ENCODE measurements around the gene CCDC92. TPM values are rescaled to one million over a fixed set of nuclear protein-coding genes. Genes with fewer than 3 reads are reported as not detected.

Gene CCDC92
- total and polyA plus RNA-seq, 10 of the 15 experiments (the other 5 are each of a cell fraction or from before 2014, with no cell fraction given): 0.53 to 11.8 (median 4.2) TPM

- RAD21 ChIA-PET (ENCODE audit: unreplicated experiment): no interaction called here
- no peak overlapping the region for H3K27ac ChIP-seq (ENCODE audit: control insufficient read depth, insufficient read depth)
- no peaks in the 10 kb centered on the region; a peak in 1 of 4 replicates for H3K27me3 ChIP-seq (replicated peaks in 1 of 2; ENCODE audit: control insufficient read depth in 2 of 2, insufficient read depth in 2 of 2, low read length in 1 of 2)
- POLR2A ChIA-PET: no interaction called here
- no peaks in the 10 kb centered on the region for H4K20me1 ChIP-seq (ENCODE audit: control insufficient read depth, insufficient read depth)
- intact Hi-C loops (cut with micrococcal nuclease; ENCODE audit: unreplicated experiment) (no loop called here), in situ Hi-C loops (cut with MboI) (no loop called here)
- H3K36me3 ChIP-seq (ENCODE audit: control insufficient read depth in 2 of 2, insufficient read depth in 2 of 2, low read length in 1 of 2): no peaks in the 10 kb centered on the region
- no peak overlapping the region for H2AFZ ChIP-seq (ENCODE audit: control insufficient read depth, low read depth, low read length)
- H3K9me3 ChIP-seq (replicated peaks; ENCODE audit: control insufficient read depth, insufficient read depth, low read length): no peaks in the 10 kb centered on the region; the same call in 1 of the 3 replicates
- FAIRE-seq: no peak
- no peak overlapping the region for H3K4me2 ChIP-seq (ENCODE audit: control insufficient read depth, insufficient read depth)
- SMC1A ChIA-PET (ENCODE audit: uncharacterized antibody, unreplicated experiment): interaction anchor here (2.4 kb wide), 1 partner anchor 15 kb away, joined by 6 read pairs; no protein-coding TSS in a partner anchor
- no peak for TF ChIP-seq ZNF622 (IDR thresholded peaks at IDR 0.05)
- no peak for TF ChIP-seq POLR2A (IDR thresholded peaks at IDR 0.05; ENCODE audit: low read depth, low read length)
- TF ChIP-seq BCL11A (IDR thresholded peaks at IDR 0.05; ENCODE audit: low read depth, low read length): no peak
- no peak for TF ChIP-seq ZNF274 (IDR thresholded peaks at IDR 0.05; ENCODE audit: insufficient read depth, insufficient read length)
- TF ChIP-seq PAX5 (IDR thresholded peaks at IDR 0.05; ENCODE audit: borderline replicate concordance, low read depth, low read length): no peak
- TF ChIP-seq SREBF2 (IDR thresholded peaks at IDR 0.05; ENCODE audit: low read length): no peak
- no peak for TF ChIP-seq FOS (IDR thresholded peaks at IDR 0.05; ENCODE audit: borderline replicate concordance, extremely low read depth, insufficient read length)
- no peak for TF ChIP-seq MTA2 (IDR thresholded peaks at IDR 0.05; ENCODE audit: low read depth)
- no peak for TF ChIP-seq DPF2 (IDR thresholded peaks at IDR 0.05)
- no peak for TF ChIP-seq SMAD5 (IDR thresholded peaks at IDR 0.05; ENCODE audit: low read depth)
- no peak for TF ChIP-seq SPI1 (IDR thresholded peaks at IDR 0.05; ENCODE audit: borderline replicate concordance, insufficient read depth, low read depth, low read length)
- TF ChIP-seq CEBPZ (IDR thresholded peaks at IDR 0.05; ENCODE audit: low read depth, low read length): no peak
- no peak for TF ChIP-seq STAT3 (IDR thresholded peaks at IDR 0.05; ENCODE audit: low read depth, low read length)
- no peak for TF ChIP-seq RAD51 (IDR thresholded peaks at IDR 0.05)
- TF ChIP-seq HCFC1 (IDR thresholded peaks at IDR 0.05; ENCODE audit: low read length): no peak
- no peak for TF ChIP-seq TCF7 (IDR thresholded peaks at IDR 0.05; ENCODE audit: borderline replicate concordance)
- no peak for TF ChIP-seq SMC3 (IDR thresholded peaks at IDR 0.05; ENCODE audit: borderline replicate concordance, low read length)
- no peak for TF ChIP-seq YBX1 (IDR thresholded peaks at IDR 0.05)
- TF ChIP-seq HDAC2 (IDR thresholded peaks at IDR 0.05): no peak
- no peak for TF ChIP-seq CREM (IDR thresholded peaks at IDR 0.05; ENCODE audit: low read depth)
- no peak overlapping the region for H3K9ac ChIP-seq (ENCODE audit: control insufficient read depth, insufficient read depth, low read length)
- no peak overlapping the region for H3K4me3 ChIP-seq
- no peaks in the 10 kb centered on the region for H3K79me2 ChIP-seq (ENCODE audit: control insufficient read depth, insufficient read depth, low read length)
- no peaks in the 10 kb centered on the region for H3K4me1 ChIP-seq (ENCODE audit: control insufficient read depth, insufficient read depth, low read length)
- CTCF ChIA-PET: no interaction called here
- no TSS peak for BruUV-seq (replicated peaks)
- DNase-seq (ENCODE audit: low read depth, low spot score): no peak
- WGBS (ENCODE audit: insufficient coverage, insufficient replicate concordance, low lambda C conversion rate, missing lambda C conversion rate): 71% methylated on average over 25 of the region's 25 CpGs
- ATAC-seq: no peak
Measured at GRCh38 chr12:123945287-123946151, 27.1 kb downstream of the CCDC92 start.

Data from GM12878 (cell line).